GM19455 (cell line): ENCODE results near the gene SUGCT.

ENCODE experiments used
- ATAC-seq: cut with Tn5 transposase; IDR thresholded peaks from one replicate; pipeline ENCODE4 v1.9.1; 2021; ENCODE audit not compliant: unreplicated experiment

SUGCT gene

DNA sequence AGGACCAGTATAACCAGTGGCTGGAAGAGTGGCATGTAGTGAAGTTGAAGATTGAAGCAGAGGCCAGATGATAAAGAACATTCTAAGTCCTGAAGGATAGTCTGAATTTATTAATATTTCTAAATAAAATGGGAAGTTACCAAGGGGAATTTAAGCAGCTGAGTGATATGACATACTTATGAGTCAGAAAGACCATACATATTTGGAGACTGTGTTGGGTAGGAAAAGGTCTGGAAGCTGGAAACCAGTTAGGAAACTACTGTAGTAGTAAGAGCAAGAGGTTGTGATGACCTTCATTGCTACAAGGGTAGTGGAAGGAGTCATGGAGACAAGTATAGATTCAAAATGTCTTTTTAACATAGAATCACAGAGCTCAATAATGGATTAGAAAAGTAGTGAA lies 752.3 kb downstream of the SUGCT start:
- ATAC-seq: no peak

DNA sequence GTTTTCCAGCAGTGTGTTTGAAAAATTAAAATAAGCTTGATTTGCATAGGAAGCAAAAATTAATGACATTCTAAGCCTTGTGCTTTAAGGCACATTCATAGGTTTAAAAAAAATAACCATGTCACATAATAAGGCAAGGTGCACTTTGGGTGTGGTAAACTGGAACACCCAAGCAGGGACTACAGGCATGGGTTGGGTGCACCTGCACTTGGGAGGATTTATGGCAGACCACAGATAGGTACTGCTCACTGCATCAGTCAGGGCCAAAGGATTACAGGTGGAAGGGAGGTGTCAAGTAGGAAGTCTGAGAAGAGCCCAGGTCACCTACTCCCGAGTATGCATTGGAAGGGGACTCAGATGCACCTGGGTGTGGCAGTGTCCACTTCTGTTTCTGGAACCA lies 753.7 kb downstream of the SUGCT start:
- no peak for ATAC-seq

GRCh38 chr7:40889099-40889498 lies 754.3 kb downstream of the SUGCT start:
- no peak for ATAC-seq

DNA sequence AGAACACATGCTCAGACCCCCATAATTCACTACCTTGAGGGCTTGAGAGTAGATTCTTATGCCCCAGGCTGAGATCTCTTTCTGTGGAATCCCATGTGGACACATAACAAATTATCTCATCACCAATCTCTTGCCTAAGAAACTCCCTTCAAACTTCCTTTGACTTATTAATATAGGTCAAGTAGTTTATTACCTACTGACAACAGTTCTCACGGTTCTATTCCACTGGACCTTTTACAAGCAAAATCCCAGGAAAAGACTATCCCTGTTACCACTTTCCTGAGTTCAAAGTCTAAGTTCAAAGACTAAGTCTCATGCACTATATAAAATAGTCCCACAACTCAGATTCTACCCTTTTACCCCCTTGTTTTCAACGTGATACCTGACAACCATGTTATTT lies 754.7 kb downstream of the SUGCT start:
- no peak for ATAC-seq

DNA sequence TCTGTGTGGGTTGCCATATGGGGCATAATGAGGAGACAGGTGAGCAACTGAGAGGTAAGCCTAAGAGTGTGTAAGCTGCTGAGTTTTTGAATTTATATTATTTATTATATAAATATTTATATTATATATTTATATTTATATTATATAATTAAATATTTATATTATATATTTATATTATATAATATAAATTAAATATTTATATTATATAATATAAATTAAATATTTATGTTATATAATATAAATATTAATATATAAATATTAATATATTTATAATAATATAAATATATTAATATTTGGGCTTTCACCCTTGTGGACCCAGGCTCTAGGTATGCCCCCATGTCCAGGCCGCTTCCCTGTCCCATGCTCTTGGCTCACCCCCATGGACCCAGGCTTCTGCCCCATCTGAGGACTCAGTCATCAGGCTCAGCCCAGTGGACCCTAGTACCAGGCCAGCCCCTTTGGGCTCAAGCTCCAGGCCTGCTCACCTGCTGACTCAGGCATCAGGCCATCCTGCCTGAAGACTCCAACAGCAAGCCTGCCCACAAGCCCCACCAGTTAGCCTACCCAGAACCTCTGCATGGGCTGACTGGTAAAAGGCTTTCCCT lies 755.4 kb downstream of the SUGCT start:
- ATAC-seq: no peak

- no peak for ATAC-seq
Measured at GRCh38 chr7:40891232-40891631, 756.4 kb downstream of the SUGCT start.

GRCh38 chr7:40899151-40899550 lies 764.3 kb downstream of the SUGCT start:
- no peak for ATAC-seq

DNA sequence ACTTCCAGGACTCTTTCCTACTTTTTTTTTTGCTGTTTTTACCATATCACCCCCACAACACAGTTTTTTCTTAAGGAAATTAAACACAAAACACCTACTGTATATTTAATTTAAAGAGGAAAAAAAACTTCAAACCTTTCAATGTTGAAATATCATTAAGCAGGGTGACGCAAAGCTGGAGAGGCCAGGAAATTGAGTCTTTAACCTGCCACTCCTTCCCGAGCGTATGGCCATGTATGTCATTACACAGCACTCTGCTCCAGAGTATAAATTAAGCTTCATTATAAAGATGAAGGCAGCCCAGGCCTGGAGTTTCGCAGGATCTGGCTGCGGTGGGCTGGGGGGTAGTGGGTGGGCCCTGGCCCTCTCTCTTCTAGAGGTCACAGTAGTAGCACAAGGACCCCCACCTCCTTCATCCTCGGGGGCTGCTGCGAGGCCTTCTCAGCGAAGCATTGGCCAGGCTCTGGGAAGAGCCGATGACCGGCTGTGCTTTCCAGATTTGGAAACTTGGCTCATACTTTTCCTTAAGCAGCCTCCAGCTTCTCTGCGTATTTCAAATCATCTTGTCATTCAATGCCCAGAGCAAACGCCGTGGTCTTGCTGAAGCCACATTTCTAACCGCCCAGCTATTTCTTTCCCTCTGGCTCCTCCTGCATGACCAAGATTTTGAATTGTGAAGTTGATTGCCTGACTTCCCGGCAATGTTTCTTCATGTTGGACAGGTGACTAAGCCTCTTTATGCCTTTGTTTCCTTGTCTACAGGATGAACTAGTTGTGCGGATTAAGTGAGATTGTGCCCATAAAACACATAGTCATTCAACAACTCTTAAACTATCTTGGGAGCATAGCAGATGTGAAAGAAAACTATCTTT lies 765.1 kb downstream of the SUGCT start:
- no peak for ATAC-seq

- no peak for ATAC-seq
Measured at GRCh38 chr7:40903872-40904271, 769.1 kb downstream of the SUGCT start.

GRCh38 chr7:40907286-40907685 lies 772.5 kb downstream of the SUGCT start:
- no peak for ATAC-seq

- ATAC-seq: no peak
Measured at GRCh38 chr7:40909346-40909980, 774.7 kb downstream of the SUGCT start.
